Tibial artery (tissue), 4 donors: ENCODE results near the gene TMEM82.

Experiments used
- DNase-seq, 2 donors: peaks; one replicate each; pipeline ENCODE4 v3.0.0-alpha.2; 2019
- H3K27ac ChIP-seq, 2 donors: fragments of 200-600 bp; sonication (generic) in 1 of 2; 1 replicate in 1 of 2; 2 replicates in 1 of 2; pipeline ENCODE4 v1.5.1; 2018 to 2019; ENCODE audit warnings: mild to moderate bottlenecking in 1 of 2
- H3K27me3 ChIP-seq, 2 donors: fragments of 200-600 bp; sonication (generic) in 1 of 2; one replicate each; pipeline versions ENCODE4 v1.5.1 to v1.6.0; 2016 to 2019
- H3K36me3 ChIP-seq, 3 donors: fragments of 200-600 bp; sonication (generic) in 2 of 3; one replicate each; pipeline ENCODE4 v1.5.1; 2016 to 2019; ENCODE audit warnings: mild to moderate bottlenecking in 2 of 3
- H3K4me1 ChIP-seq, 4 donors: fragments of 200-600 bp; sonication (generic) in 2 of 4; 1 replicate in 3 of 4; 2 replicates in 1 of 4; pipeline ENCODE4 v1.5.1; 2016 to 2019
- H3K4me3 ChIP-seq, 2 donors: fragments of 200-600 bp; sonication (generic) in 1 of 2; 1 replicate in 1 of 2; 2 replicates in 1 of 2; pipeline ENCODE4 v1.5.1; 2018 to 2019; ENCODE audit warnings: mild to moderate bottlenecking in 2 of 2
- H3K9me3 ChIP-seq, 3 donors: fragments of 200-600 bp; sonication (generic) in 1 of 3; one replicate each; pipeline ENCODE4 v1.5.1; 2016 to 2019
- intact Hi-C: fragments of 100-400 bp; cut with DNase I; formaldehyde crosslinking; loops from one replicate; pipeline ENCODE4 v1.15.0; 2023; ENCODE audit warnings: low total_unique reads
- TF ChIP-seq, protein P1 (sequence below), 2 experiments: fragments of 200-600 bp in 1 of 2; fragments of 450-650 bp in 1 of 2; IDR thresholded peaks; one replicate each; pipeline ENCODE4 v1.5.1; 2017 to 2019; ENCODE audit warnings: antibody characterized with exemption in 2 of 2, mild to moderate bottlenecking in 1 of 2, moderate library complexity in 1 of 2

The TMEM82 gene

DNA sequence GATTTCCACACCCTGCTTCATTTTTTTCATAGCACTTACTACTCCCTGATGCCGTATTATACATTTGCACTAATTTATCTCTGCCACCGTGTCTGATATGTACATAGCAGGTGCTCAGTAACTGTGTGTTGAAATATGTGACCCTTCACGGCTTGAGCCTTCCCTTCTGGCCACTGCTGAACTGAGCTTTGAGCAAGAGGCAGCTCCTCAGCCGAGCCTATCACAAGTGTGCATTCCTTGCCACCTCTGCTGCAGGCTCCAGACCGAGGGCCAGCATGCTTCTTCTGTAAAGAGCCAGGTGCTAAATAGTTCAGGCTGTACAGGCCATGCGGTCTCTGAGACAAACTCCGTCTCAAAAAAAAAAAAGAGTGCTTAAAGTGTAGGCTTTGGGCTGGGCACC is 35.5 kb upstream of the TMEM82 start:
- H3K27me3 ChIP-seq = no peaks in the 10 kb centered on the region
- H3K9me3 ChIP-seq = no peaks in the 10 kb centered on the region
- H3K4me1 ChIP-seq = peaks cover 0 to 56% (median 28%) of the 10 kb centered on the region in 4 donors
- TF ChIP-seq, protein P1, sequence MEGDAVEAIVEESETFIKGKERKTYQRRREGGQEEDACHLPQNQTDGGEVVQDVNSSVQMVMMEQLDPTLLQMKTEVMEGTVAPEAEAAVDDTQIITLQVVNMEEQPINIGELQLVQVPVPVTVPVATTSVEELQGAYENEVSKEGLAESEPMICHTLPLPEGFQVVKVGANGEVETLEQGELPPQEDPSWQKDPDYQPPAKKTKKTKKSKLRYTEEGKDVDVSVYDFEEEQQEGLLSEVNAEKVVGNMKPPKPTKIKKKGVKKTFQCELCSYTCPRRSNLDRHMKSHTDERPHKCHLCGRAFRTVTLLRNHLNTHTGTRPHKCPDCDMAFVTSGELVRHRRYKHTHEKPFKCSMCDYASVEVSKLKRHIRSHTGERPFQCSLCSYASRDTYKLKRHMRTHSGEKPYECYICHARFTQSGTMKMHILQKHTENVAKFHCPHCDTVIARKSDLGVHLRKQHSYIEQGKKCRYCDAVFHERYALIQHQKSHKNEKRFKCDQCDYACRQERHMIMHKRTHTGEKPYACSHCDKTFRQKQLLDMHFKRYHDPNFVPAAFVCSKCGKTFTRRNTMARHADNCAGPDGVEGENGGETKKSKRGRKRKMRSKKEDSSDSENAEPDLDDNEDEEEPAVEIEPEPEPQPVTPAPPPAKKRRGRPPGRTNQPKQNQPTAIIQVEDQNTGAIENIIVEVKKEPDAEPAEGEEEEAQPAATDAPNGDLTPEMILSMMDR (IDR thresholded peaks at IDR 0.05) = no peak
- H3K36me3 ChIP-seq = peaks cover 0 to 16% (median 0%) of the 10 kb centered on the region in 3 donors
- H3K27ac ChIP-seq = peak overlapping the region in 1 of 2 donors; percentile 14
- intact Hi-C loops = no loop called here
- no peak overlapping the region for H3K4me3 ChIP-seq
- no peak for DNase-seq

DNA sequence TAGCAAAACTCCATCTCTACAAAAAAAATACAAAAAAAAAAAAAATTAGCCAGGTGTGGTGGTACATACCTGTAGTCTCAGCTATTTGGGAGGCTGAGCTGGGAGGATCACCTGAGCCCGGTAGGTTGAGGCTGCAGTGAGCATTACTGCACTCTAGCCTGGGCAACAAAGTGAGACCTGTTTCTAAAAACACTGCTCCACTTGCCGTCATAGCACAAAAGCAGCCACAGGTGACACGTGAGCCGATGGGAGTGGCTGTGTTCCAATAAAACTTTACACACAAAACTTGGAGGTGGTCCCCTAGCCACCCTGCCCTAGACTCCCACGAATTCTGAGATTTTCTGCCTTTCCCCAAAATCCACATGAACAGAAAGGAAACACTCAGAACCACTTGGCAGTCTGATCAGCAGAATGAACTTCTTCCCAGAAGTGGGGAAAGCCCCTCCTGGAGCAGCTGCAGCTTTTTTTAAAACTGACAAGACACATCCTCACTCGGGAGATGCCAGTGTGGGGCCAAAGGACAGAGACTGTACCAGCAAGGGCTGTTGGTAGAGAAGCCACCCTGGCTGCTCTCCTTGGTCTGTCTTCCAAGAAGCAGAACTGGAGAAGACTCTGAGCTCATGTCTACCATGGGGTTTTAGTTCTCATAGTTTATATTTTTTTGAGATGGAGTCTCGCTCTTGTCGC is 34.9 kb upstream of the TMEM82 start:
- peaks cover 0 to 50% (median 26%) of the 10 kb centered on the region in 4 donors for H3K4me1 ChIP-seq
- peak overlapping the region in 1 of 2 donors; percentile 14 for H3K27ac ChIP-seq
- H3K27me3 ChIP-seq = no peaks in the 10 kb centered on the region
- peaks cover 0 to 16% (median 0%) of the 10 kb centered on the region in 3 donors for H3K36me3 ChIP-seq
- intact Hi-C loops = no loop called here
- no peaks in the 10 kb centered on the region for H3K9me3 ChIP-seq
- TF ChIP-seq, protein P1 (IDR thresholded peaks at IDR 0.05) = no peak
- H3K4me3 ChIP-seq = no peak overlapping the region
- DNase-seq = no peak

DNA sequence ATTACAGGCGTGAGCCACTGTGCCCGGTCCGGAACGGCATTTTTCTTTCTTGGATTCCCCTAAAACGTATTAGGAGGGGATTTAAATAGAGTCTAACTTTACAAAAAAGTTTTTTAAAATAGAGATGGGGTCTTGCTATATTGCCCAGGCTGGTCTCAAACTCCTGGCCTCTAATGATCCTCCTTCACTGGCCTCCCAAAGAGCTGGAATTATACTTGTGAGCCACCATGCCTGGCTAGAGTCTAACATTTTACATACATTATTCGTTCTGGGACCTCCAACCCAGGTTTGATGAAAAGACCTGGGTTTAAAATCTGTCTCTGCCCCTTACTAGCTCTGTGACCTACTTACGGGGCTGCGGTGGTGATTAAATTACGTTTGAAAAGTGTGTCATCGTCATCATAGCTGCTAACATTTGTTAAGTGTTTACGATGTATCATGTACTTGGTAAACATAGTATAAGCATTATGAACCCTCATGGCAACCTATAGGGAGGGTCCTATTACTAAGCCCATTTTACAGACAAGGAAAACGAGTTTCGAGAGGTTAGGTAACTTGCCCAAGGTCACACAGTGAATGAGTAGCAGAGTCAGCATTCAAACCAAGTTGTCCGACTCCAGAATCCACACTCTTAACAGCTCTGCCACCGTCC is 33.7 kb upstream of the TMEM82 start:
- no peak for DNase-seq
- intact Hi-C loops = no loop called here
- Histone ChIP-seq H3K27ac (no peak overlapping the region), H3K36me3 (peaks cover 0 to 16% (median 0%) of the 10 kb centered on the region in 3 donors), H3K4me3 (no peak overlapping the region), H3K4me1 (peaks cover 0 to 50% (median 20%) of the 10 kb centered on the region in 4 donors), H3K9me3 (no peaks in the 10 kb centered on the region), H3K27me3 (no peaks in the 10 kb centered on the region)
- TF ChIP-seq, protein P1 (IDR thresholded peaks at IDR 0.05) = no peak

DNA sequence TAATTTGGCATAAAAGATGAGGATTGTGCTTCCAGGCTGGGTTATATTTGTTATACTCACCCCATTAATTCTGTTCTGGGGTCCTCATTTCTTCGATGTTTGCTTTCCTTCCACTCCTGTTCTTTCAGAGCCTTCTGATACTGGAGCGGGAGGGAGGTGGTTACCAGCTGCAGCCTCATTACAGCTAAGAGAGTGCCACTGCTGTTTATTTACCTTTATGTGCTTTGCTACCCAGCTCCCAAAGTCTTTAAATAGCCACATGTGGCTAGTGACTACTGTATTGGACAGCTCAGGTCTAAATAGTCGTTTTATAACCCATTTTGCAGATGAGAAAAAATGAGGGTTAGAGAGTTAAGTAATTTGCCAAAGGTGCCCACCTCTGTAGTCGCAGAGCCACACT is 33.1 kb upstream of the TMEM82 start:
- TF ChIP-seq, protein P1 (IDR thresholded peaks at IDR 0.05) = no peak
- Histone ChIP-seq H3K27me3 (no peaks in the 10 kb centered on the region), H3K36me3 (peaks cover 0 to 16% (median 0%) of the 10 kb centered on the region in 3 donors), H3K27ac (no peak overlapping the region), H3K9me3 (no peaks in the 10 kb centered on the region), H3K4me1 (peaks cover 0 to 51% (median 19%) of the 10 kb centered on the region in 4 donors), H3K4me3 (no peak overlapping the region)
- intact Hi-C loops = no loop called here
- DNase-seq = no peak

DNA sequence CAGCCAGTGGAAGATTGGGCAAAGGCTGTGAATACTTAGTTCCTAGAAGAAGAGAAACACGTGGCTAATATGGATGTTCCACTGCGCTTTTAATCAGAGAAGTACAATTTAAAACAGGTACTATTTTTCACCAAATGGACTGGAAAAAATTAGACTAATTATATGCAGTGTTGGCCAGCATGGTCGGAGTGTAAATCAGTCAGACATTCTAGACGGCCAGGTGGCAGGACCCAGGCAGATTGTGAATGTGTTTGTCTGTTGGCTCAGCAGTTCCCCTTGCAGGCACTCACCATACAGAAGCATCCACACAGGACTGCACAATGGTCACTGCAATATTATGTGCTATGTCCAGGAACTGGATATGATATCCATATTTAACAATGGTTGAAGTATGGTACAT is 30.1 kb upstream of the TMEM82 start:
- H3K4me1 ChIP-seq = peaks cover 0 to 46% (median 20%) of the 10 kb centered on the region in 4 donors
- no peak for DNase-seq
- TF ChIP-seq, protein P1 (IDR thresholded peaks at IDR 0.05) = no peak
- H3K27ac ChIP-seq = no peak overlapping the region
- H3K36me3 ChIP-seq = peaks cover 10 to 14% (median 13%) of the 10 kb centered on the region in 3 donors
- intact Hi-C loops = no loop called here
- no peaks in the 10 kb centered on the region for H3K9me3 ChIP-seq
- no peaks in the 10 kb centered on the region for H3K27me3 ChIP-seq
- no peak overlapping the region for H3K4me3 ChIP-seq
